ENCODE data around the gene BRD9.
"Not testable (repeated sequence)": the region's sequence is repeated elsewhere in the genome, so short reads cannot be mapped to it uniquely, and the experiment has no call there.

BRD9 gene

DNA sequence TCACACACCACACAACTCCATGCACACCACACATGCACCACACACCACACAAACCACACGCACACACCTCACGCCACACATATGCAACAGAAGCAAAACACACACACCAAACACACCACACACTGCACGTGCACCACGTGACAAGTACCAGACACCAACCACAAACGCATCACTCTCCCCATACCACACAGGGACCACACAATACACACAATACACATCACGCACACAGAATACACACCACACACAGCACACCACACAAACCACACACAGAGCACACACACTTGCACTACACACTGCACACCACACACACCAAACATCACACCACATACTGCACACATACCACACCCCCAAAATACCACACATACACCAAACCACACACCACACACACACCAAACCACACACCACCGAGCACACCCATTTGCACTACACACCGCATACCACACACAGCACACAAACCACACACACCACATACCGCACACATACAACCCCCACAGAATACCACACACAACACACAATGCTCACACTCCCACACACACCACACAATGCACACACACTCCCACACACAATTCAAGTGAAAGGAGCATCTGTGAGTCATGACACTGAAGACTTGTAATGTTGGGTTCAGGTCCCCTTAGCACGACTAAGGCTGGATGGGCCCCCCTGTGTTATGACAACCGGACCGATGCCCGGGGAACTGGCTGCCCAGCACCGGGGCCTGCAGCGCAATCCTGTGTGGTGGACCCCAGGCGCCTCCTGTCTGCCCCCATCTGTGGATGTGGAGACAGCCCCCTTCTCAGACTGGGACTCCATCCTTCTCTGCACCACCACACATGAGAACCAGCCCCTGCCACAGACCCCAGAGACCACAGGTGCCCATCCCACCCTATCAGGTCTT, 35.8 kb downstream of the BRD9 start:
- no peak for DNase-seq (ENCODE audit: low spot score)

DNA sequence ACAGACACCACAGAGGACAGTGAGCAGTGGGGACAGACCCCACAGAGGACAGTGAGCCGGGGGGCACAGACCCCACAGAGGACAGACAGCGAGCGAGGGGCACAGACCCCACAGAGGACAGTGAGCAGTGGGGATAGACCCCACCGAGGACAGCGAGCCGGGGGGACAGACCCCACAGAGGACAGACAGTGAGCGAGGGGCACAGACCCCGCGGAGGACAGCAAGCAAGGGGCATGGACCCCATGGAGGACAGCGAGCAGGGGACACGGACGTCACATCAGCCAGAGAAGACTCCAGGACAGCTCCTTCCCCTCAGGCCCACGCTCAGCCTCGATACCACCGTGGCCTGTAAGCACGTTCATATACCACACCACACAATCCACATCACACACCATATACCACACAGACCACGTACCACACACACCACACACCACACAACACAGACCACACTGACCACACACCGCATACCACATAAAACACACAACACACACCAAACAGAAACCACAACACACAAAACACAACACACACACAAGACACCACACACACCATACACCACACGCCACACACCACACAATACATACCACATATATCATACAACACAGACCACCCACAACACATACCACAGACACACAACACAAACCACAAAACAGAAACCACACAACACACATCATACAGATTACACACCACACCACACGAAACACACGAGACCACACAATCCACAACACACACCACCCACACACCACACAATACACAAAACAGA, 36.6 kb downstream of the BRD9 start:
- DNase-seq (ENCODE audit: low spot score) = no peak

DNA sequence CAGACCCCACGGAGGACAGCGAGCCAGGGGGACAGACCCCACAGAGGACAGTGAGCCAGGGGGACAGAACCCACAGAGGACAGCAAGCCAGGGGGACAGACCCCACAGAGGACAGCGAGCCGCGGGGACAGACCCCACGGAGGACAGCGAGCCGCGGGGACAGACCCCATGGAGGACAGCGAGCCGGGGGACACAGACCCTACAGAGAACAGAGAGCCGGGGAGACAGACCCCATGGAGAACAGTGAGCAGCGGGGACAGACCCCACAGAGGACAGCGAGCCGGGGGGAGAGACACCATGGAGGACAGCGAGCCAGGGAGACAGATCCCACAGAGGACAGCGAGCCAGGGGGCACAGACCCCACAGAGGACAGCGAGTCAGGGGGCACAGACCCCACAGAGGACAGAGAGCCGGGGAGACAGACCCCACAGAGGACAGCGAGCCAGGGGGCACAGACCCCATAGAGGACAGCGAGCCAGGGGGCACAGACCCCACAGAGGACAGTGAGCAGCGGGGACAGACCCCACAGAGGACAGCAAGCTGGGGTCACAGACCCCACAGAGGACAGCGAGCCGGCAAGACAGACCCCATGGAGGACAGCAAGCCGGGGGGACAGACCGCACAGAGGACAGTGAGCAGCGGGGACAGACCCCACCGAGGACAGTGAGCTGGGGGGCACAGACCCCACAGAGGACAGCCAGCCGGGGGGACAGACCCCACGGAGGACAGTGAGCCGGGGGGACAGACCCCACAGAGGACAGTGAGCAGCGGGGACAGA, 37.4 kb downstream of the BRD9 start:
- no peak for DNase-seq (ENCODE audit: low spot score)

DNA sequence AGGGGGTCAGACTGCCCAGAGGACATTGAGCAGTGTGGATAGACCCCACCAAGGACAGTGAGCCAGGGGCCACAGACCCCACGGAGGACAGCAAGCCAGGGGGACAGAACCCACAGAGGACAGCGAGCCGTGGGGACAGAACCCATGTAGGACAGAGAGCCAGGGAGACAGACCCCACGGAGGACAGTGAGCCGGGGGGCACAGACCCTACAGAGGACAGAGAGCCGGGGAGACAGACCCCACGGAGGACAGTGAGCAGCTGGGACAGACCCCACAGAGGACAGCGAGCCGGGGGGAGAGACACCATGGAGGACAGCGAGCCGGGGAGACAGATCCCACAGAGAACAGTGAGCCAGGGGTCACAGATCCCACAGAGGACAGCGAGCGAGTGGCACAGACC, 38.4 kb downstream of the BRD9 start:
- DNase-seq (ENCODE audit: low spot score) = no peak

DNA sequence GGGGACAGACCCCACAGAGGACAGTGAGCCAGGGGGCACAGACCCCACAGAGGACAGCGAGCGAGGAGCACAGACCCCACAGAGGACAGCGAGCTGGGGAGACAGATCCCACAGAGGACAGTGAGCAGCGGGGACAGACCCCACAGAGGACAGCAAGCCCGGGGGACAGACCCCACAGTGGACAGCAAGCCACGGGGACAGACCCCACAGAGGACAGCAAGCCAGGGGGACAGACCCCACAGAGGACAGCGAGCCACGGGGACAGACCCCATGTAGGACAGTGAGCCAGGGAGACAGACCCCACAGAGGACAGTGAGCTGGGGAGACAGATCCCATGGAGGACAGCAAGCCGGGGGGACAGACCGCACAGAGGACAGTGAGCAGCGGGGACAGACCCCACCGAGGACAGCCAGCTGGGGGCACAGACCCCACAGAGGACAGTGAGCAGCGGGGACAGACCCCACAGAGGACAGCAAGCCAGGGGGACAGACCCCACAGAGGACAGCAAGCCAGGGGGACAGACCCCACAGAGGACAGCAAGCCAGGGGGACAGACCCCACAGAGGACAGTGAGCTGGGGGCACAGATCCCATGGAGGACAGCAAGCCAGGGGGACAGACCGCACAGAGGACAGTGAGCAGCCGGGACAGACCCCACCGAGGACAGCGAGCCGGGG, 39.0 kb downstream of the BRD9 start:
- DNase-seq (ENCODE audit: low spot score) = not testable (repeated sequence)

DNA sequence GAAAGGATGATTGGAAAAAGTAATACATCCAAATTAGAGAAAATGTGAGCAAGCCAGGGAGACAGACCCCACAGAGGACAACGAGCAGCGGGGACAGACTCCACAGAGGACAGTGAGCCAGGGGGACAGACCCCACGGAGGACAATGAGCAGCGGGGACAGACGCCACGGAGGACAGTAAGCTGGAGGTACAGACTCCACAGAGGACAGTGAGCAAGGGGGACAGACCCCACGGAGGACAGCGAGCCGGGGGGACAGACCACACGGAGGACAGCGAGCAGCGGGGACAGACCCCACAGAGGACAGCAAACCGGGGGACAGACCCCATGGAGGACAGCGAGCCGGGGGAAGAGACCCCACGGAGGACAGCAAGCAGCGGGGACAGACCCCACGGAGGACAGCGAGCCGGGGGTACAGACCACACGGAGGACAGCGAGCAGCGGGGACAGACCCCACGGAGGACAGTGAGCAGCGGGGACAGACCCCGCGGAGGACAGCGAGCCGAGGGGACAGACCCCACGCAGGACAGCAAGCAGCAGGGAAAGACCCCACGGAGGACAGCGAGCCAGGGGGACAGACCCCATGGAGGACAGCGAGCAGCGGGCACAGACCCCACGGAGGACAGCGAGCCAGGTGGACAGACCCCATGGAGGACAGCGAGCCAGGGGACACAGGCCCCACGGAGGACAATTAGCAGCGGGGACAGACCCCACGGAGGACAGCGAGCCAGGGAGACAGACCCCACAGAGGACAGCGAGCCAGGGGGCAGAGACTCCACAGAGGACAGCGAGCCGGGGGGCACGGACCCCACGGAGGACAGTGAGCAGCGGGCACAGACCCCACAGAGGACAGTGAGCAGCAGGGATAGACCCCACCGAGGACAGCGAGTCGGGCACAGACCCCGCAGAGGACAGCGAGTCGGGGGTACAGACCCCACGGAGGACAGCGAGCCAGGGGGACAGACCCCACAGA, 39.9 kb downstream of the BRD9 start:
- no peak for DNase-seq (ENCODE audit: low spot score)

DNA sequence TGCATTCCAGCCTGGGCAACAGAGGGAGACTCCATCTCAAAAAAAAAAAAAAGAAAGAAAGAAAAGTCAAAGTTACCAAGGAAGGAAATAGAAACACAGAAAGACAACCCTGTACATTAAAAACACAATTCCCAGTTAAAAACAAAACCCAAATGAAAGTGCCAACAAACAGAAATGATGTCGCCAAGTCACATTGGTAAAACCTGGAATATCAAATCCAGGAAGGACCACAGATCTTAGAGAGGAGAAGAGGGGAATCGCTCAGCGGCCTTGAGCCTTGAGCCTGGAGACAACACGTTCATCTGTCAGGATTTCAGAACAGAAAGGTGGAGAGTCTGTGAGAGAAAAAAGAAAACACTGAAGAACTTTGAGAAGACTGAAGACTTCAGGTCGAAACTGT, 40.6 kb downstream of the BRD9 start:
- DNase-seq (ENCODE audit: low spot score) = no peak

DNA sequence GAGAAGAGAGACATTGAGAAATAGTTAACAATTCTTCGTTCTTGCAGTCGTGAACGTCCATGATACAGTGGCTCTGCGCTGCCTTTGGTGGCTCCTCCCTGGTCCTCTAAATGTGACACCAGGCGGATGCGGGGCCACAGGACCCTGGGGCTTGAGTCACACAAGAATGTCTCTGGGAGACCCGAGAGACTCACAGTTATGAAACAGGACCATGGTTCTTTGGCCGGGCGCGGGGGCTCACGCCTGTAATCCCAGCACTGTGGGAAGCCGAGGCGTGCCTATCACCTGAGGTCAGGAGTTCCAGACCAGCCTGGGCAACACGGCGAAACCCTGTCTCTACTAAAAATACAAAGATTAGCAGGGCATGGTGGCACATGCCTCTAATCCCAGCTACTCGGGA, 41.0 kb downstream of the BRD9 start:
- no peak for DNase-seq (ENCODE audit: low spot score)

DNA sequence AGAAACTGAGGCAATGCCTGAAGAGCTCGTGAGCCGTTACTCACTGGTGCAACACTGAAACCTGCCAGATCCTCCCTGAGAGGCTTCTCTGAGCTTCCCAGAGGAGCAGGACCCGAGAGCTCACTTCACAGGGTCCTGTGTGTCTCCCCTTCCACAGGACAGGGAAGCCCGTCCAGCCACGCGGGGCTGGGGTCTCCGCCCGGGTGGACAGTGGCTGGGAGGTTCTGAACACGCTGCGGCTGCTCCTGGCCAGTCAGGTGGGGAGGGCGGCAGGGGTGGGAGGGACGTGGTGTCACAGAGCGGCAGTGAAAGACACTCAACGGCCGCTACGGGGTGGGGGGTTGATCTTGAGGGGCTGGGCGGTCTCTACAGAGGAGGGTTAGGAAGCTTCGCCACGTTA, 41.5 kb downstream of the BRD9 start:
- no peak for DNase-seq (ENCODE audit: low spot score)

DNA sequence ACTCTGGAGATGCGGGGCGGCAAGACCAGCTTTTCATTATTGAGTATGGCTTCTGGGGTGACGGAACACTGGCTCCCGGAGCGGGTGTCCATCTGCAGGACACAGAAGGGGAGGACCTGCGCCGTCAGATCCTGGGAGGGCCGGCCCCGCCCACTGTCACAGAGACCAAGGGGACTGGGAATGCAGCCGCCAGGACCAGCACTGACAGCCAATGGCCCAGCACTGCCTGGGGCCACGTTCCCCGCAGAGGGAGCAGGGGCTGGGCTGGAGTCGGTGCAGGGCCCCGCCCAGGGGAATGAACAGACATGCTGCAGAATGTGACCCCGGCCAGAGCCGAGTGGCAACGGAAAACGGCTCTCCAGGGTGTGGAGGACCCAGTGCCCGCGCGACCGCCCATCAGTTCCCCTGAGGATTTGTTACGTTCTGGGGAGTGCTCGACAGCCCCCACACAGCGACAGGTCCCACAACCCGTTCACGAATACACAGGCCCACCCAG, 42.0 kb downstream of the BRD9 start, which contains the start of gene ZDHHC11:
Gene ZDHHC11, minus strand, starts transcription at position 476 of the 496 bp plus-strand sequence. Its CDS starts 384 bp downstream, at position 92.
- no peak for DNase-seq (ENCODE audit: low spot score)

DNA sequence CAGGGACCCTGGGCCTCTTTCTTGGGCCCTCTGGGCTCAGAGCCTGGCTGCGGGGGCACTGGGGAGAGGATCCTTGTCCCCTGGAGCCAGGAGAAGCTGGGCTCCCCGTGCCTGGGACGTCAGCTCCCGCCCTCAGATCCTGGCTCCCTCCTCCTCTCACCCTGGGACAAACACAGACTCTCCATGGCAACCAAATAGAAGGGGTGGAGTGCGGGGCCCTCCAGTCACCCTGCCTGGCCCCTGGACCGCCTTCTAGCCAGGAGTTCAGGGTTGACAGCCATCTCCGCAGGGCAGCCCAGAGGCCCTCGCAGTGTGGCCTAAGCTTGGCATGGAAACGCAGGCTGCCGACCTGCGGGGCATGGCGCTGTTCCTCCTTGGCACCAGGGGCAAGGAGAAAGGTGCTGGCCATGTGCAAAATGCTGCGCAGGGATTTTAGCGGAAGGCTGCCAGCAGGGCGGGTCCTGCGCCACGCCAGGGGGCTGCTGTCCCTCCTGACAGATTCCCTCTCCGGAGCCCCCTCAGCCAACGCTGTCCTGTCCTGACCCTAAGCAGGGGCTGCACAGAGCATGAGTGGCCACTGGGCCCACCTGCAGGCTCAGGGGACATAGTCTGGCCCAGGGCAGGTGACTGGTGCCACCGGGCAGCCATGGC, 42.8 kb downstream of the BRD9 start:
- no peak for DNase-seq (ENCODE audit: low spot score)

DNA sequence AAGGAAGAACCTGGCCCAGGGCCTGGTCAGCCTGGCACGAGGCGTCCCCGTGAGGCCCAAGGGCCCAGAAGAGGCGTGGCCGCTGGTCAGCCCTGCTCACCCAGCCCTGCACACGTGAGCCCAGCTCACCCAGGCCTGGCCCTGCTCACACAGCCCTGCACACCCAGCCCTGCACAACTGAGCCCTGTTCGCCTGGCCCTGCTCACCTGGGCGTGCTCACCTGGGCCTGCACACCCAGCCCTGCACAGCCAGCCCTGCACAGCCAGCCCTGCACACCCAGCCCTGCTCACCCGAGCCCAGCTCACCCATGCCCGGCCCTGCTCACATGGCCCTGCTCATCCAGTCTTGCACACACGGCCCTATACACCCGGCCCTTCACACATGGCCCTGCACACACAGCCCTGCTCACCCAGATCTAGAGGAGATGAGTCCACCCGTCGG, 43.9 kb downstream of the BRD9 start:
- DNase-seq (ENCODE audit: low spot score) = no peak

DNA sequence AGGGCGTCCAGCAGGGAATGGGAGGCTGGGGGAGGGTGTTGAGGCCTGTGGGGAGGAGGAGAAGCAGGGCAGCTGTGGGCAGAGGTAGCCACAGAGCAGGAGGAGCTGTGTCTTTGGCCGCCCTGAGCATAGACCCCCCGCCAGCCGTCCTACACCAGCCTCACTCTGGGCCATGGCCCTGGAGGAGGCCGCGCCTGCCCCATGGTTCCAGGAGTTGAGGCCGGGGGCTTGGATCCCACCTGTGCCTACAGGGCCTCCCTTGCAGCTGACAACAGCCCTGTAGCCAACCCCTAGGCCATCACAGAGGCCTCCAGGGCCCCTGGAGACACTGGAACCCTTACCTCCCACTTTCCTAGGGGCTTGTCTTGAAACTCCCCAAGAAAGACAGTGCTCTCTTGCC, 44.9 kb downstream of the BRD9 start:
- DNase-seq (ENCODE audit: low spot score) = not testable (repeated sequence)

DNA sequence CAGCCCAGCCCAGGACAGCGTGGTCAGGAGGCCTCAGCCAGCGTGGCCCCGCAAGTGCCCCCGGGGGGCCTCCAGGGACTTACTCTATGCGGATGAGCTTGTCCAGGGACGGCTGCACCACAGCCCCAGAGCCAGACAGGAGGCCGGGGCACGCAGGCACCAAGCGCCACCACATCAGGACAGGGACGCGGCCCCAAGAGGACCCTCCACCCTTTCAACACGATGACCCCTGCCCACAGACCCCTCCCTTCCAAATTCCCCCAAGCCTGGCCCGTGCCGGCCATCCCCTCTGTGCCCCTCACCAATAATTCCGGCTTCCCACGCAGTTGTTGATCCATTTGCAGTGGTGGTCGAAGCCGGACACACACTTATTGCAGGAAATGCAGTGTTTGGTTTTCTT, 45.4 kb downstream of the BRD9 start:
- not testable (repeated sequence) for DNase-seq (ENCODE audit: low spot score)

DNA sequence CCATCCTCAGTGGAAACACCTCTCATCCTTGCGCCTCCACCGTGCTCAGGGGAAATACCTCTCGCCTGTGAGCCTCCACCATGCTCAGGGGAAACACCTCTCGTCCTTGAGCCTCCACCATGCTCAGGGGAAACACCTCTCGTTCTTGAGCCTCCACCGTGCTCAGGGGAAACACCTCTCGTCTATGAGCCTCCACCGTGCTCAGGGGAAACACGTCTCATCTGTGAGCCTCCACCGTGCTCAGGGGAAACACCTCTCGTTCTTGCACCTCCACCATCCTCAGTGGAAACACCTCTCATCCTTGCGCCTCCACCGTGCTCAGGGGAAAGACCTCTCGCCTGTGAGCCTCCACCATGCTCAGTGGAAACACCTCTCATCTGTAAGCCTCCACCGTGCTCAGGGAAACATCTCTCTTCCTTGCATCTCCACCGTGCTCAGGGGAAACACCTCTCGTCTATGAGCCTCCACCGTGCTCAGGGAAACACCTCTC, 46.0 kb downstream of the BRD9 start:
- DNase-seq (ENCODE audit: low spot score) = not testable (repeated sequence)

DNA sequence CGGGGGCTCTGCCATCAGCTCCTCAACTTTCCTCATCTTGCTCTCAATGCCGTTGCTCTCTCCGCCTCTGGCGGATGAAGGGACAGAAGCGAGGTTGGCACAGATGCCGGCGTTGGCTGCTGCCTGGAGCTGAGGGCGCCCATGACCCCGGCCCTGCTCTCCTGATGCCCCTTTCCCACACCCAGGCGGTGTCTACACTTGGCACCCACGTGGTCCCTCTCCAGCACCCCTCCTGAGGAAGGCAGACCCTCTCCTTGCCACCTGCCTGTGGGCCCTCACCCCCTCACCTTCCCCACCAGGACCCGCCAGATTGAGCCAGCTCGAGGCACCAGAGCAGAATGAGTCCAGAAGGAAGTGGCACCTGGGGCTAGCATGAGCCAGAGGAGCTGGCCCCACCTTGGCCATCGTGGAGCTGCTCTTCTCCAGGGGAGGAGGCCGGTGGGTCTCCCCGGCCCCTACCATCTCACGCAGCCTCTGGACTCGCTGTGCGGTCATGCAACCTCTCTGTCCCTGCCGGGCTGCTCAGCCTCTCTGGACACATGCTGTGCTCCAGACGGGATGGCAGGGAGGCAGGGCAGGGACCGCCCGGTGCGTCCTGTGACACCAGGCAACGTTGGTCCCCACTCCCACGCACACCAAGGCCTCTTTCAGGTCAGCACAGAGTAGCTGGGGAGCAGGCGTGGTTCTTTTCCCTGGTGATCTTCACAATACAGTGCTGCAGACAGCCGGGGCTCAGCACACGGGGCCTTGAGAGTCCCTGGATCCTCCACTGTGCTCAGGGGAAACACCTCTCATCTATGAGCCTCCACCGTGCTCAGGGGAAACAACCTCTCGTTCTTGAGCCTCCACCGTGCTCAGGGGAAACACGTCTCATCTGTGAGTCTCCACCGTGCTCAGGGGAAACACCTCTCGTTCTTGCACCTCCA, 46.7 kb downstream of the BRD9 start:
- not testable (repeated sequence) for DNase-seq (ENCODE audit: low spot score)

DNA sequence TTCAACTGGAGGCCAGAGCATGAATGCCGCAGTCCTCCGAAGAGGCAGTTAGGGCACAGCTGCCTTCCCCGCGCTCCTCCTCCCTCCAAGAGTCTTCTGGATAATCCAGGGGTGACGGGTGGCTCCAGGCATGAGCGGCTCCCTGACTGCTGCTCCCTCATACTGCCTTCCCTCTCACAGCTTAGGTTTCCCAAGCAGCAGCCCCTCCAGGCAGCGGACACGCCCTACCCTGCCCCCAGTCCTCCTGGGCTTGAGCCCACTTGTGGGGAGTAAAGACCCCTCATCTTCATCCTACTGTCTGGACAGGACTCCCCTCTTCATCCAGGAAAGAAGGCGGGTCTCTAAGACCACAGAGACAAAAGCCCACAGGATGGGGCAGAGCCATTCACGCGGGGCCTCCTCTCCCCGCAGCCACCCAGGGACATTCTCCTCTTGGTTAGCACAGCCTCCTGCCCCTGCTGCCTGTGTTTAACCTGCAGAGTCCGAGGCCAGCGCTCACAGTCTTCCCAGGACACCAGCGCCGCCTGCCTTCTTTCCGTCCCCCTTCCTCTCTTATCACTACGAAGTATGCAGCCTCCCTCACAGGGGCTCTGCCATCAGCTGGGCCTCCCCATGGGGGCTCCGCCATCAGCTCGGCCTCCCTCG, 47.4 kb downstream of the BRD9 start:
- not testable (repeated sequence) for DNase-seq (ENCODE audit: low spot score)

DNA sequence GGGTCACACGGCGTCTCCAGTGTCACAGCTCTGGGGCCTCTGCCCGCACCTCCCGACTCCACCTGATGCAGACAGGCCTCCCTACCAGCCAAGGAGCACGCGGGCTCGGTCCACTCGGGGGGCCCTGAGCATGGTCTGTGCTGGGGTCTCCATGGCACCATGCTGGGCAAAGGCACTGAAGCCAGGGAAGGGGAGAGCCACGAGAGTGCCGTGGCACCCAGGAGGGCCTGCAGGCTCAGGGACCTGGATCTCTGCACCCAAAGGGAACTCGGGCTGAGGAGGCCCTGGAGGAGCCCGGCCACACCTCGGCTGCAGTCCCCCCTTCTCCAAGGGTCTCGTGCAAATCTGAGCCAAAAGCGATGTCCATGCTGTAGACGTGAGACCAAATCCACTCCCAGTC, 48.2 kb downstream of the BRD9 start:
- not testable (repeated sequence) for DNase-seq (ENCODE audit: low spot score)

Measured in putamen (tissue), 1 donor.